Left lobe of liver (tissue), 2 donors: ENCODE measurements around the gene EPC2. TPM values are rescaled to one million over a fixed set of nuclear protein-coding genes. Genes with fewer than 3 reads are reported as not detected.
A peak's percentile ranks its signal among the peaks of the same experiment; 100 is the strongest.
"Not testable (repeated sequence)": the region's sequence is repeated elsewhere in the genome, so short reads cannot be mapped to it uniquely, and the experiment has no call there.

ENCODE experiments used
- ATAC-seq: fragments of 200-7000 bp; cut with Tn5 transposase; one replicate; pipeline ENCODE4 v1.9.1; 2020; ENCODE audit warnings: mild to moderate bottlenecking, moderate library complexity
- DNase-seq: peaks from one replicate; pipeline ENCODE4 v3.0.0-alpha.2; 2020; ENCODE audit warnings: low spot score
- total RNA-seq: library from RNA; stranded (reverse); gene quantifications from one replicate; pipeline ENCODE4 v1.2.1, GENCODE V29; 2021
- donor health status: DM: no; HTN: no; CAD: no; lungs with moderate emphysema.
- donor health status: DM: no; HTN: yes; CAD: no.

EPC2 gene
- total RNA-seq, 1 donor from 2014 or later, result 6.9 TPM

DNA sequence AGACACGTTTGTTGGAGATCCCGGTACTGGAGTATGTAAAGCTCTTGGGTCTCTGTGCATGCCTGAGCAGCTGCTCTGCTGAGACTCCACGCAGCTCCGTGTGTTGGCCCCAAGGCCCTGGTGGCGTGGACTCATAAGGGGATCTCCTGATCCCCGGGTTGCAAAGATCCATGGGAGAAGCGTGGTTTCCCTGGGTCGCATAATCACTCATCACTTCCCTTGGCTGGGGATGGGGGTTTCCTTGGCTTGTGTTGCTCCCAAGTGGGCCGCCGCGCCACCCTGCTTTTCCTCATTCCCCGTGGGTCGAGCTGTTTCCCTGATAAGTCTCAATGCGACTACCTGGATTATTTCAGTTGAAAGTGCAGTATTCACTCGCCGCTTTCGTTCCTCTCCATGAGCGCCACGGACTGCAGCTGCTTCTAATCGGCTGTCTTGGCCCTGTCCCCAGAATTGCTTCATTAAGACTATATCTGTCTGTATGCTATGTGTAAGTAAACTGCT, 76.0 kb downstream of the EPC2 start:
- DNase-seq (no peak), ATAC-seq (peak; percentile 22)

DNA sequence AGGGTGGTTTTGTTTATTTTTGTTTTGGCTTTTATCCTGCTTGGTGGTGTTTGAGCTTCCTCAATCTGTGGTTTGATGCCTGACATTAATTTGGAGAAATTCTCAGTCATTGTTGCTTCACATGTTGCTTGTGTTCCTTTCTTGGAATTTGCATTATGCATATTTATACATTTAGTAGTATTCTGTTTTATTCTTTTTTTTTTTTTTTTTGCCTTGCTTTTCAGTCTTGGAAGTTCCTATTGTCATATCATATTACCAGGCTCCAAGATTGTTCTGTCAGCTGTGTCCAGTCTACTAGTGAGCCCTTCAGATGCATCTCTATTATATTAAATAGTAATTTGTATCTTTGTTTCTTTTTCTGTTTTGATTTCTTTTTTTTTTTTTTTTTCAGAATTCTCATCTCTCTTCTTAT, 77.0 kb downstream of the EPC2 start:
- ATAC-seq (no peak), DNase-seq (no peak)

DNA sequence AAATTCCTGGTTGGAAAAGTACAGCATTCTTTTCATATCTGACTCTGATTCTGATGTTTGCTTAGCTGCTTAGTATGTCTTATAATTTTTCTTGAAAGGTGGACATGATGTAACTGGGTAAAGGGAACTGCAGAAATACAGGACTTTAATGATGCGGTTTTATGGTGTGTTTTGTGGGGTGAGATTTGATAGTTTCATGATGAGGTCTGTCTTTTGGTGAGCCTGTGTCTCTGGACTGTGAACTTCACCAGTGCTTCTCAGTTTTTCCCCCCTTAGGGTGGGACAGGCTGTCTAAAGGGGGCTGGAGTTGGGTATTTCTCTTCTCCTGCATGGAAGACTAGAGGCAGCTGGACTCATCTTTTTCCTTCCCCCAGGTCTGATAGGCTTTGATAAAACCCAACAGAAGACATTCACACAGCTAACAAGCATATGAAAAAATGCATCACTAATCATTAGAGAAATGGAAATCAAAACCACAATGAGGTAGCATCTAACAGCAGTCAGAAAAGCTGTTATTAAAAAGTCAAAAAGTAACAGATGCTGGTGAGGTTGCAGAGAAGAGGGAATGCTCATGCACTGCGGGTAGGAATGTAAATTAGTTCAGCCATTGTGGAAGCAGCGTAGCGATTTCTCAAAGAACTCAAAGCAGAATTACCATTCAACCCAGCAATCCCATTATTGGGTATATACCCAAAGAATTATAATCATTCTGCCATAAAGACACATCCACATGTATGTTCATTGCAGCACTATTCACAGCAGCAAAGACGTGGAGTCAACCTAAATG, 77.6 kb downstream of the EPC2 start:
- ATAC-seq (no peak), DNase-seq (no peak)

DNA sequence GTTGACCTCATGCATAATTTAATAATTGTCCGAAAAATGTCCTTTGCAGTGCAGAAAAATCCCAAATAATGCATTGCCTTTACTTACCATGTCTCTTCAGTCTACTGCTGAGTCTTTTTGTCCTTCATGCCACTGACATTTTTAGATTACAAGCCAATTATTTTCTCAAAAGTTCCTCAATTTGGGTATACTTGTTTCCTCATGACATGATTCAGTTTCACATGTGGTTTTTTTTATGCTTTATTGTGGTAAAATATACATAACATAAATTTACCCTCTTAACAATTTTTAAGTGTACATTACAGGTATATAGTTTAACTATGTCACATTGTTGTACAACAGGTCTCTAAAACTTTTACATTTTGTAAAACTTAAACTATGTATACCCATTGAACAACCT, 81.0 kb downstream of the EPC2 start:
- ATAC-seq (no peak), DNase-seq (no peak)

DNA sequence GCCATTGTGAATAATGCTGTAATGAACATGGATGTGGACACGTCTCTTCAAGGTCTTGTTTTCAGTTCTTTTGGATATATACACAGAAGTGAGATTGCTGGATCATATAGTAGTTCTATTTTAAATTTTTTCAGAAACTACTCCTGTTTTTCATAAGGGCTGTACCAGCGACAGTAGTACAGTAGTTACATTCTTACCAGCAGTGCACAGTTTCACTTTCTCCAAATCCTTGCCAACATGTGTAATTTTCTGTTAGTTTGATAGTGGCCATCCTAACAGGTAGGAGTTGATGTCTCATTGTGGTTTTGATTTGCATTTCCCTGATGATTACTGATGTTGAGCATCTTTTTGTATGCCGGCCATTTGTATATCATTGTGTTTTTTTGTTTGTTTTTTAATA, 81.7 kb downstream of the EPC2 start:
- no peak for DNase-seq

DNA sequence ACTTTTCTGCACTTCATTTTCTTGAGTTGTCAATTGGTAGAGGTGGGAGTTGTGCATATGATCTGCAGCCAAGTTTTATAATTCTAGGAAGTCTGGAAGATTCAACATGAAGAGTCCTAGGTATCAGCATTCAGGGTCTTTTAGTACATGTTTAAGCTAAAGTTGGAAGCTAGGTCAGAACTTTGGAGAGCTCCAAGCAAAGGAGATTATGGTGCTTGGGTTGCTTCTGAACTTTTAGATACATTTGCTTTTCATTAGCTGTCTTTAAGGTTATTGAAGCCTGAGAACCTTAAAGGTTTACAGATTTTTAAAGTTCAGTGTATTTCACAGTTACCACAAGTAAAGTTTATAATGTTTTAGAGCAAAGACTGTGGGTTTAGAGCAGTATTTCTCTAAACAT, 85.5 kb downstream of the EPC2 start:
- ATAC-seq (no peak), DNase-seq (no peak)

More for the DNA sequence above, 81.7 kb downstream of the EPC2 start:
- no peak for ATAC-seq

DNA sequence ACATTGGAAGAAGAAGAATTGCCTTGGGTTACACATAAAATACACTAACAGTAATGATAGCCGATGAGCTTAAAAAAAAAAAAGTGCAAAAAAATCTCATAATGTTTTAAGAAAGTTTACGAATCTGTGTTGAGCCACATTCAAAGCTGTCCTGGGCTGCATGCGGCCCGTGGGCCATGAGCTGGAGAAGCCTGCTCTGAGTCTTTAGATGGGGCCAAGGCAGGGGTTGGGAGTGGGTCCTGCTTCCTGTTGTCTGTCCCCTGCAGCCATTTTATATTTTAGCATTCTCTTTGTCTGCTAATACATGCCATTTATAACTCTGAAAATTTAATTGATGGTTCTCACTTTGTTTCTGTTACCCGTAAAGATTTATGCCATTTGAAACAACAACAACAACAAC, 93.2 kb downstream of the EPC2 start:
- DNase-seq (no peak), ATAC-seq (no peak)

DNA sequence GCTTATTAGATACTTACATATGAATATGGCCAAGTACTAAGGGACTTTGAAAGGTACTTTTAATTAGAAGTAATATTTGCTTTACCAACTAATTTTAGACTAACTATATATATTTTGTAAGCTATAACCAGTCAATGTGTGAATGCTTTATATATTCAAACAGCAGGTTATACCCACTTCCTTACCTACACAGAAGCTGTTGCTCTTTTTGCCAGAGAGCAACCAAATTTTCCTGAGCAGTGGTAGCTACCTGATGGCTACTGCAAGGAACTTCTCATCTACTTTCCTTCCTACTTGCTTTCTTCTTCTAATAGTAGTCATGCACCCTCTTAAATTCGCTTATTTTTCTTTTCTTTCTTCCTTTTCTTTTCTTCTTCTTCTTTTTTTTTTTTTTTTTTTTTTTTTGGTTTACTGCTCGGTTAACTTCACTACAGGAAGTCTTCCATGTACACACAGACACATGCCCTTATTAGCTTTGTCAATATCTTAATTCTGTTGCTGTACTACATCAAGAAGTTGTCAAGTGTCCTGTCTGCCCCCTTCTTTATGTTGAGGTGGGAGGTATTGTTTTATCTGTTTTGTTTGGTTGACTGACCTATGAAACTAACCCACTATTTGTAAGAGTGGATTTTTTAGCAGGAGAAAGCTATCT, 95.0 kb downstream of the EPC2 start:
- DNase-seq, result no peak
- ATAC-seq, result no peak

DNA sequence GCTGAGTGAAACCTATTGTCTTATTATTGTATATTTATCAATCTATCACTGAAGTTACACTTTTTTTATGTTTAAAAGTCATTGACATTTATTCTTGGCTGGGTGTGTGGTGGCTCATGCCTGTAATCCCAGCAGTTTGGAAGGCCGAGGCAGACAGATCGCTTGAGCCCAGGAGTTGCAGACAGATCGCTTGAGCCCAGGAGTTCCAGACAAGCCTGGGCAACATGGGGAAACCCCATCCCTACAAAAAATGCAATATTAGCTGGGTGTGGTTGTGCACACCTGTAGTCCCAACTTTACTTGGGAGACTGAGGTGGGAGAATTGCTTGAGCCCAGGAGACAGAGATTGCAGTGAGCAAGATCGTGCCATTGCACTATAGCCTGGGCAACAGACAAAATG, 97.8 kb downstream of the EPC2 start:
- DNase-seq, result no peak
- ATAC-seq, result no peak

DNA sequence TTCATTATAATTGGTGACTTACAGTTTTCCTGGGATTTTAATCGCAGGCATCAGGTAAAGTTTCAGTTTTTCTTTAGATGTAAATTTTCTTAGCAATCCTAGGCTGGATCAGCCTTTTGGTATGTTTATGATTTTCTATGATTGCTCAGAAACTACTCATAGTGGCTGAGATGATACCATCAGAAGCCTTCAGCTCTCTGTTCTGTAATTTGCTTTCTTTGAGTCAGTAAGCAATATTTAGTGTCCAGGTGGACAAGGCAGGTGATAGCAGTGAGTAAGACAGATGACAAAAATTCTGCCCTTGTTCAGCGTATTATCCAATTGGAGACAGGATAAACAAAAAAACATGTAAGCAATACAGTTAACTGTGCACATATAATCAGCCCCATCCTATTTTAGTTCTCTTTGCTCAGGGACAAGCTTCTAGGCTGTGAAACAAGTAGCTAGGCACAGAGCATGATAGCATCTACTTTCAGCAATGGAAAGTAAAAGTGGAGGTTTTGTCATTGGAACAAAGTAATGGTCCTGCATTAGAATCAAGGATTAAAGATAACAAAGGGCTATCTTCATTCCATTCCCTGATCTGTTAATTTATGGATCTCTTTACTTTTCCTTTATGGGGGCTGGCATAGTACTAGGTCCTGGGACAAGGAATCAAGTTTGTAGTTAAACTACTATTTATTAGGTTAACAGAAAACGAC, 100.8 kb downstream of the EPC2 start:
- ATAC-seq (no peak), DNase-seq (no peak)

DNA sequence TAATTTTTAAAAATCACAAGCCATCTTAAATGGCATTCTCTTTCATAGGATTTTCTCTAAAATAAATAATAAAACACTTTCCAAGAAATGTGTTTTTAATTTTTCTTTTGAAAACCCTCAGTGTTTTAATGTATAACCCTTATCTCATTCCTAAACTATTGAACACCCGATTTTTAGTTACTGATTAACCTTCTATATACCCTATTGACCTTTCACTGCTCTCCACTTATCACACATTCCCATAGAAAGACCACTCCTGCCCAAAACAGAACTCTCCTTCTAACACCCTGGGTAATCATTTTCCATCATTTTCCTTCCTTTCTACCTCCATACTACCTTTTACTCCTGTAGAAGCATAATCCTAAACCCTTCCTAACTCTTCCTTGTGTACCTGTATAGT, 102.4 kb downstream of the EPC2 start:
- DNase-seq (no peak), ATAC-seq (peak; percentile 38)

DNA sequence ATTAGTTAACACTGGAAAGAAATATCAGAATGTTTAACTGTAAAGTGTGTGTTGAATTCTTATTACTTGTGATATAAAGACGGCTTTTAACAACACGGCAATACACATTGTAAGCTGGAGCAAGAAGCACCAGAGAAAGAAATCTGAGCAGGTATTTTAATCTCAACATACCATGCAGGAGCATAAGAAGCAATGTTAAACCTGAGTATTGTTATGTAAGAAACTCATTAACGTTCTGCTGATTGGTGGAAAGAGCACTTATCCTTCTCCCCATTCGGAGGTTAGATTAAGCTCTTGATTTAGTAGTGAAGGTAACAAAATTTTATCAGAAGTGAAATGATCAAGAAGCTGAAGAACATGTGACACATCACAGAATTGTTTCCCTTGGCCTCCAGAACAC, 107.4 kb downstream of the EPC2 start:
- DNase-seq (no peak), ATAC-seq (no peak)

DNA sequence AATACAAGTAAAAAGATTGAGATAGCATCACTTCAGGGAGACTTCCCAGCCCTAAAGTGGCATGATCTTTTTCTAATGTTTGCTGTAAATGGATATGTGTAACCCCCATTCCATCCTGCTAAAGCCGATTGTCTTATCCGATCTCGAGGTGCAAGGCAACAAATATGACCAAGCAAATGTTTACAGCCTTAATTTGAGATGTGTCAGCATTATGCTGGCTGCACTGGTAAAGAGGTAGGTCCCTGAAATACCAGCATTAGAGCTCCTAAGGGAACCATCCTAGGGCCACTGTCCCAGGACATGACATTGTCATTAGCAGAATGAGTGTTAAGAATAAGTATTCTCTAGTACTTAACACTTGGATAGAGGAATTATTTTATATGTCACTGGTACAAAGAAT, 108.4 kb downstream of the EPC2 start:
- DNase-seq (no peak), ATAC-seq (no peak)

DNA sequence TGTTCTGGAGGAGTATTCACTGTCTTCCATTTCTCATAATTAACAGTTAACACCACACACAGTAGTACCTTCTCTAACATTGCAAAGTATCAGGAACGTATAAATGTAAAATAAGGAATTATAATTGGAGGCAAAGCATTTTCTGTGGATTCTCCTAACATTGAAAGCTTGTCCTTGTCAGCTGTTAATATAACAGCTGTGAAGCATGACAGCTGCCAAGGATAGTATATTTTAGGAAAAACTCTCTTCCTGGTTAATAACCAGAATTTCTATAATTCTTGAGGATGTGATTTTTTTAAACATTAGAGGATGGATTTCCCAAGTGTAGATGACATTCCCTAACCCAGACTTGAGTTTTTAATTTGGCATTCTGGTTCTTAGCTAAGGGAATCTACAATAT, 110.3 kb downstream of the EPC2 start:
- DNase-seq (no peak), ATAC-seq (no peak)

DNA sequence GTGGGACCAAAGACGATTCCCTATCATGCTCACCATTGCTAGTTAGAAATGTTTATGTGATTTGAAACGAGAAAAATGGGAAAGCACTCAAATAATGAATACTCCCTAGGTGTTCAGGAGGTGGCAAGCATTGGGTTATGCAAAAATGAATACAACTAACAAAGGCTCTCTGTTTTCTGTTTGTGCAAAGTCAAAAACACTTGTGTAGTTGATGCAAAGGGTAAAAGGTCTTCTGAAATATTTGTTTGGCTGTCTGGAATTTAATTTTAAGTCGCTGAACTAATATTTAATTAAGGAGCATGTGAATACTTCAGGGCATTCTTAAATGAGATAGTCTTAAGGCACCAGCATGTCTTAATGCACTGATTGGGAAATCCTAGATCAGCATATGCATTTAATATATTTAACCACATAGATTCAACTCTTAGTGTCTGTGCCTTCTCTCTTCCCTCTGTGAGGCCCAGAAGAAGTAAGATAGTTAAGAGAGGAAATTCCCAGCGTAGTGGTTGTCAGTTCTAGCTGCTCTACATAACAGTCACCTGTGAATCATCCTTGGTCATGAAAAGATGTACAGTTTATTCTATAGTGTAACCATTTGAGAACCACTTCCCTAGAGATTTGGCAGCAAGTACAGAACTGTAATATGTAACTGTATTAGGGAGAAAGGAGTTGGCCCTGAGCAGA, 111.9 kb downstream of the EPC2 start:
- ATAC-seq, result no peak
- DNase-seq, result no peak

DNA sequence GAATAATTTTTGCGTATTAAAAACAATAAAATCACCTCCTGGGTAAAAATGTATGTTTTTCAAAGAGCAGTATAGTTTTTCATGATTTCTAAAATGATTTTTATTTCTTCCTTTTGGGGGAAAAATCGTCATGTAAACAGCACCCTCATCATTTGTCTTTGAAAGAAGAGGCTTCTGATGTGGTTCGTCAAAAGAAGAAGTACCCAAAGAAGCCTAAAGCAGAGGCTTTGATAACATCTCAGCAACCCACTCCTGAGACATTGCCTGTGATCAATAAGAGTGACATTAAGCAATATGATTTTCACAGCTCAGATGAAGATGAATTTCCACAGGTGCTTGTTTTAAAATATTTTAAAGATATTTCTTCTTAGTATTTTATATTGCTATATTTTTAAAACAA, 120.3 kb downstream of the EPC2 start:
- ATAC-seq (no peak), DNase-seq (no peak)

DNA sequence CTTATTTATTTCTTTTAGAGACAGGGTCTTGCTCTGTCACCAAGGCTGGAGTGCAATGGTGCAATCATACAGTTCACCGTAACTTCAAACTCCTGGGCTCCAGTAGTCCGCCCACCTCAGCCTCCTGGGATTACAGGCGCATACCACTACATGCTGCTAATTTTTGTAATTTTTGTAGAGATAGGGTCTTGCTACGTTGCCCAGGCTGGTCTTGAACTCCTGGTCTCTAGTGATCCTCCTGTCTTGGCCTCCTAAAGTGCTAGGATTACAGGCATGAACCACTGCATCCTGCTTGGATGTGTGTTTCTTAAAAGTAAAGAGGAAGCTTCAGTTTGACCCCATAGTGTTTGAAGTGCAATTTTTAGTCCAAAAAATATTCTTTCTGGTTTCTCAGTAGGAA, 125.5 kb downstream of the EPC2 start:
- ATAC-seq (no peak), DNase-seq (no peak)

DNA sequence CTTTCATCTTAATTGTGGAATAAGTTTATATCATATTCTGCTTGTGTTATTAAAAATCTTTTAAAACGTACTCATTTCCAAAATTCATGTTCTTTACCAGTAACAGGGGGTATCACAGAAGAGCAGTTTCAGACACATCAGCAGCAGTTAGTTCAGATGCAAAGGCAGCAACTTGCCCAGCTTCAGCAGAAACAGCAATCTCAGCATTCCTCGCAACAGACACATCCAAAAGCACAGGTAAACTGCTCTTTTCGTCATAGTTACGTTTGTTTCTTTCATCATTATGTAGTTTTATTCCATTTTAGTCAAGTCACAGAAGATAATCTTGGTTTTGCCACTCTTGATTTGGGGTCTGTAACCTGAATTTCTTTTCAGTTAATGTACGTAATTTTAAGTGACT, 137.0 kb downstream of the EPC2 start:
- no peak for ATAC-seq
- DNase-seq, result no peak

DNA sequence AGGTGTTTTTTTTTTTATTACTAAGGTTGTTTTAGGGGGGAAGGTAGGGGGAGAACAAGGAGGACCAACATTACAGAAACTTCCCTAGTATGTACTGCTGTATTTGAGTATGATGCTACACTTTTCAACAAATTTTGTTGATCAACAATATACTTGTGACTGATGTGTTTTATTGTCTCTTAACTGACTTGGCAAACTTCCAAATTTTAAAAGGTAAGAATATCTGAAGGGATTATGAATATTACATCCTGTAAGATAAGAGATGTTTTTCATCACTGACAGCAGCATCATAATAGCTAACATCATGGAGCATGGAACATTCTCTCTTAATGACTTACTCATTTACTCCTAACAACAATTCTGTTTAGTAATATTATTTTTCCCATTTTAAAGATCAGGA, 144.5 kb downstream of the EPC2 start:
- ATAC-seq (no peak), DNase-seq (no peak)

DNA sequence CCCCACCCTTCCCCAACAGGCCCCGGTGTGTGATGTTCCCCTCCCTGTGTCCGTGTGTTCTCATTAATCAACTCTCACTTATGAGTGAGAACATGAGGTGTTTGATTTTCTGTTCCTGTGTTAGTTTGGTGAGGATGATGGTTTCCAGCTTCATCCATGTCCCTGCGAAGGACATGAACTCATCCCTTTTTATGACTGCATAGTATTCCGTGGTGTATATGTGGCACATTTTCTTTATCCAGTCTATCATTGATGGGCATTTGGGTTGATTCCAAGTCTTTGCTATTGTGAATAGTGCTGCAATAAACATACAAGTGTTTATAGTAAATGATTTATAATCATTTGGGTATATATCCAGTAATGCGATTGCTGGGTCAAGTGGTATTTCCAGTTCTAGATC, 145.6 kb downstream of the EPC2 start:
- not testable (repeated sequence) for DNase-seq, ATAC-seq

DNA sequence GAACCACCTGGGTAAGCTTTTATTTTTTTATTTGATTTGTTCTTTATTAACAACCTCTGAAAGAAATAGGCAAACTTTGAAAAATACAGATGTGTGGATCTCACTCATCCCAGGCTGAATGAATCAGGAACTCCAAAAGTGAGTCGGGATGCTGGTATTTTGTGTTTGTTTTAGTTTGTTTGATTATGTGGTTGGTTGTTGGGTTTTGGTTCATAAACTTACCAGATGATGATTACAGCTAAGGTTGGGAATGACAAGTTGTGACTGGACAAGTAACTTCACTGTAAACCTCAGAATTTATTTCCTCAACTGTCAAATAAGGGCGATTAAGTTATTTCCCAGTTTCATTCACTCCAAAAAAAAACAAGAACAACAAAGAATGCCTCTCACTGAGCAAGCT, 150.0 kb downstream of the EPC2 start:
- ATAC-seq (no peak), DNase-seq (no peak)
